Measurements from ENCODE around the gene FAM168A. TPM values are rescaled to one million over a fixed set of nuclear protein-coding genes. Genes with fewer than 3 reads are reported as not detected.

Gene FAM168A
- total and polyA plus RNA-seq, 2 donors (not counting 1 experiment from before 2014, with no cell fraction given): 16.3 to 23.8 TPM

DNA sequence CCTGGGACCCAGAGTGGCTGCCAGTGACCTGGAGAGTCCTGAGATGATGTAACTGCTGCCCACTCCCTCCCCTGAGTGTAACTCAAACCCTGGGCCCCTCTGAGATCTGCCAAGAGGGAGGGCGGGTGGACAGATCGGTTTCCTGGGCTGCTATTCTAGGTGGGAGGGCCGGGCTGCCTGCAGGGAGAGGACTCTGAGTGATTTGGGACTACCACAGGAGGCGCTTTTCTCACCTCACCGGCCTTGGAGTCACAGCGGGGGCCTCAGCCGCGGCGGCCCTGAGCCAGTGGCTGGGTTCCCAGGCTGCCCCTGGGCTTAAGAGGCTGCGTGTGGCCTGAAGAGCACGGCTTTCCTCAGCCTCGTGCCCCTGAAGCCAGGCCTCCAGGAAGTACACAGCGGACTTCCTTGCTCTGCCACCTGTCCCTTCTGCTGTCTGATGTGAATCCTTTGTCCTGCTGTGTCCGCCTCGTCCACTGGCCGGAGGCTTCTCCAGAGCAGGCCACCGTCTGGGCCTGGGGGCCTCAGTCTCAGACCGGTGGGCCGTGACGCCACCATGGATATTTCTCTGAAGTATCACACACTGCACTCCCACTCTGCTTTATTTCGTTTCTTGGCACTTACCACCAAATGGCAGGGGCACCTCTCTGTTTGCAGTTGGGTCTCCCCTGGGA lies 210.2 kb downstream of the FAM168A start:
- H3K9me3 ChIP-seq (ENCODE audit: control insufficient read depth, insufficient read depth, low read depth, low read length): no peaks in the 10 kb centered on the region
- peak in 1 of 2 donors; percentile 24 for DNase-seq (ENCODE audit: low read depth in 2 of 2)
- no peaks in the 10 kb centered on the region for H3K36me3 ChIP-seq (ENCODE audit: control insufficient read depth, insufficient read depth, low read length)
- H3K27me3 ChIP-seq (ENCODE audit: control insufficient read depth, insufficient read depth, low read length): no peaks in the 10 kb centered on the region
- no peaks in the 10 kb centered on the region for H3K4me1 ChIP-seq (ENCODE audit: control insufficient read depth, extremely low read depth, insufficient read depth, low read length)
- no peak overlapping the region for H2AFZ ChIP-seq (ENCODE audit: low read length)
- H3K9ac ChIP-seq (ENCODE audit: insufficient read depth, low read length): no peak overlapping the region
- no peak overlapping the region for H3K4me2 ChIP-seq (ENCODE audit: extremely low read depth, insufficient read depth, low read length)
- peaks cover 3% of the 10 kb centered on the region for H3K79me2 ChIP-seq (ENCODE audit: control insufficient read depth, insufficient read depth, low read length)
- no peak overlapping the region for H3K4me3 ChIP-seq (replicated peaks in 1 of 4; ENCODE audit: control extremely low read depth in 1 of 4, insufficient read depth in 1 of 4, low read depth in 3 of 4, low read length in 4 of 4)
- no peak overlapping the region for H3K27ac ChIP-seq (ENCODE audit: insufficient read depth, low read length)
- no peak for TF ChIP-seq EZH2 (IDR thresholded peaks at IDR 0.05; ENCODE audit: low read length, missing control alignments)
- TF ChIP-seq, protein P1, sequence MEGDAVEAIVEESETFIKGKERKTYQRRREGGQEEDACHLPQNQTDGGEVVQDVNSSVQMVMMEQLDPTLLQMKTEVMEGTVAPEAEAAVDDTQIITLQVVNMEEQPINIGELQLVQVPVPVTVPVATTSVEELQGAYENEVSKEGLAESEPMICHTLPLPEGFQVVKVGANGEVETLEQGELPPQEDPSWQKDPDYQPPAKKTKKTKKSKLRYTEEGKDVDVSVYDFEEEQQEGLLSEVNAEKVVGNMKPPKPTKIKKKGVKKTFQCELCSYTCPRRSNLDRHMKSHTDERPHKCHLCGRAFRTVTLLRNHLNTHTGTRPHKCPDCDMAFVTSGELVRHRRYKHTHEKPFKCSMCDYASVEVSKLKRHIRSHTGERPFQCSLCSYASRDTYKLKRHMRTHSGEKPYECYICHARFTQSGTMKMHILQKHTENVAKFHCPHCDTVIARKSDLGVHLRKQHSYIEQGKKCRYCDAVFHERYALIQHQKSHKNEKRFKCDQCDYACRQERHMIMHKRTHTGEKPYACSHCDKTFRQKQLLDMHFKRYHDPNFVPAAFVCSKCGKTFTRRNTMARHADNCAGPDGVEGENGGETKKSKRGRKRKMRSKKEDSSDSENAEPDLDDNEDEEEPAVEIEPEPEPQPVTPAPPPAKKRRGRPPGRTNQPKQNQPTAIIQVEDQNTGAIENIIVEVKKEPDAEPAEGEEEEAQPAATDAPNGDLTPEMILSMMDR (conservative IDR thresholded peaks at IDR 0.05 in 1 of 2, IDR thresholded peaks at IDR 0.05 in 1 of 2; ENCODE audit: low read depth in 1 of 2, low read length in 2 of 2): no peak
- no peaks in the 10 kb centered on the region for H4K20me1 ChIP-seq (ENCODE audit: control insufficient read depth, extremely low read depth, insufficient read depth, low read length)

DNA sequence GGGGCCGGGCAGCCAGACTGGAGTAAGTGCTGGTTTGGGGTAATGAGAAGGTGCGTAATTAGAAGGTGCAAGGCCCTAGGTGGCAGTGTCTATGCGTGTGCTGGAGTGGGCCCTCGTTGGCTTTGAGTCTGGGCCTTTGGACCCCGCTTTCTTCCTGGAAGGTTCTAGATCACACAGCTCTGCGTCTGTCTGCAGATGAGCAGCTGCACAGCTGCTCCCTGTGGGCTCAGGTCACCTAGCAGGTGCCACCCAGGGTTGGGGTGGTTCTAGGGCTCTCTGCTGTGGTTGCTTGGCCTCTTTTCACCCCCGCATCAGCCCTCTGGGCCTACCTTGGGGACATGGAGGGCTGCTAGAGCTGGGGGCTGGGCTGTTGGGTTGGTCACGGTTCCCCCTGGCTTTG lies 211.4 kb downstream of the FAM168A start:
- H3K36me3 ChIP-seq (ENCODE audit: control insufficient read depth, insufficient read depth, low read length): no peaks in the 10 kb centered on the region
- H3K4me3 ChIP-seq (replicated peaks in 1 of 4; ENCODE audit: control extremely low read depth in 1 of 4, insufficient read depth in 1 of 4, low read depth in 3 of 4, low read length in 4 of 4): no peak overlapping the region
- TF ChIP-seq, protein P1 (conservative IDR thresholded peaks at IDR 0.05 in 1 of 2, IDR thresholded peaks at IDR 0.05 in 1 of 2; ENCODE audit: low read depth in 1 of 2, low read length in 2 of 2): no peak
- TF ChIP-seq EZH2 (IDR thresholded peaks at IDR 0.05; ENCODE audit: low read length, missing control alignments): no peak
- H3K4me2 ChIP-seq (ENCODE audit: extremely low read depth, insufficient read depth, low read length): no peak overlapping the region
- no peaks in the 10 kb centered on the region for H3K27me3 ChIP-seq (ENCODE audit: control insufficient read depth, insufficient read depth, low read length)
- no peak overlapping the region for H2AFZ ChIP-seq (ENCODE audit: low read length)
- no peak overlapping the region for H3K27ac ChIP-seq (ENCODE audit: insufficient read depth, low read length)
- no peaks in the 10 kb centered on the region for H3K4me1 ChIP-seq (ENCODE audit: control insufficient read depth, extremely low read depth, insufficient read depth, low read length)
- no peak for DNase-seq (ENCODE audit: low read depth in 2 of 2)
- H3K9ac ChIP-seq (ENCODE audit: insufficient read depth, low read length): no peak overlapping the region
- peaks cover 3% of the 10 kb centered on the region for H3K79me2 ChIP-seq (ENCODE audit: control insufficient read depth, insufficient read depth, low read length)
- no peaks in the 10 kb centered on the region for H4K20me1 ChIP-seq (ENCODE audit: control insufficient read depth, extremely low read depth, insufficient read depth, low read length)
- H3K9me3 ChIP-seq (ENCODE audit: control insufficient read depth, insufficient read depth, low read depth, low read length): no peaks in the 10 kb centered on the region

DNA sequence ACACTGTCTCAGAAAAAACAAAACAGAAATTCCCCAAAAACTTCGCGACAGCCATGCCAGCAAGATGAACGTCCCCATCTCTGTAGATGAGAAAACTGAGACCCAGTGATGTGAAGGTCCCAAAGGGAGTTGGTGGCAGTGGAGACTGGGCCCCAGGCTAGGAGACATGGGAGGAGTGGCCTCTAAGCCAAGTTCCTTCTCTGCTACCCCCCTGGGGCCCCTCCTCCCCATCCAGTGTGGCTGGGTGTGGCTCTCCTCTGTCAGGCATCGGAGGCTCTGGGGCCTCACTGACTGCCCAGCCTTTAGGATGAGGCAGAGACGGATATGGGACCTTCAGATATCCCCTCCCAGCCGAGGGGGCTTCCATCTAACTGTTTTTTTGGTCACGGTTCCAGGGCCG lies 211.9 kb downstream of the FAM168A start:
- Histone ChIP-seq H2AFZ (ENCODE audit: low read length) (no peak overlapping the region), H3K27me3 (ENCODE audit: control insufficient read depth, insufficient read depth, low read length) (no peaks in the 10 kb centered on the region), H3K4me2 (ENCODE audit: extremely low read depth, insufficient read depth, low read length) (no peak overlapping the region), H3K79me2 (ENCODE audit: control insufficient read depth, insufficient read depth, low read length) (peaks cover 3% of the 10 kb centered on the region), H3K4me3 (replicated peaks in 1 of 4; ENCODE audit: control extremely low read depth in 1 of 4, insufficient read depth in 1 of 4, low read depth in 3 of 4, low read length in 4 of 4) (no peak overlapping the region), H3K9me3 (ENCODE audit: control insufficient read depth, insufficient read depth, low read depth, low read length) (no peaks in the 10 kb centered on the region), H3K27ac (ENCODE audit: insufficient read depth, low read length) (no peak overlapping the region), H4K20me1 (ENCODE audit: control insufficient read depth, extremely low read depth, insufficient read depth, low read length) (no peaks in the 10 kb centered on the region), H3K36me3 (ENCODE audit: control insufficient read depth, insufficient read depth, low read length) (no peaks in the 10 kb centered on the region), H3K4me1 (ENCODE audit: control insufficient read depth, extremely low read depth, insufficient read depth, low read length) (no peaks in the 10 kb centered on the region), H3K9ac (ENCODE audit: insufficient read depth, low read length) (no peak overlapping the region)
- TF ChIP-seq EZH2 (IDR thresholded peaks at IDR 0.05; ENCODE audit: low read length, missing control alignments): no peak
- TF ChIP-seq, protein P1 (conservative IDR thresholded peaks at IDR 0.05 in 1 of 2, IDR thresholded peaks at IDR 0.05 in 1 of 2; ENCODE audit: low read depth in 1 of 2, low read length in 2 of 2): no peak
- DNase-seq (ENCODE audit: low read depth in 2 of 2): no peak
